HL-60 (cell line): ENCODE measurements around the gene COL23A1.

Experiments used
- CTCF ChIP-seq: IDR thresholded peaks from one replicate; pipeline ENCODE4 v1.5.1; 2011; ENCODE audit warnings: low read length, control low read depth, inconsistent platforms; ENCODE audit not compliant: insufficient read depth
- REST ChIP-seq: IDR thresholded peaks from 2 replicates; pipeline ENCODE4 v1.6.1; 2012; ENCODE audit warnings: low read depth; ENCODE audit not compliant: insufficient replicate concordance

- no peak for TF ChIP-seq CTCF
- no peak for TF ChIP-seq REST
Observed at GRCh38 chr5:178540526-178540925, 49.7 kb downstream of the COL23A1 start.
